Gastrocnemius medialis (tissue), 4 donors: ENCODE results near the gene LINC01488.

Source experiments
- CTCF ChIP-seq, 5 experiments: fragments of 450-650 bp in 3 of 5; fragments of 200-600 bp in 2 of 5; sonication (generic) in 2 of 5; IDR thresholded peaks in 4 of 5; conservative IDR thresholded peaks in 1 of 5; 1 replicate in 4 of 5; 2 replicates in 1 of 5; pipeline ENCODE4 v1.5.1; 2016 to 2019; ENCODE audit warnings: antibody characterized with exemption in 5 of 5, mild to moderate bottlenecking in 3 of 5, moderate library complexity in 3 of 5
- POLR2A ChIP-seq, 2 donors: fragments of 450-650 bp; IDR thresholded peaks; one replicate each; pipeline ENCODE4 v1.6.1; 2017; ENCODE audit warnings: antibody characterized with exemption in 2 of 2, mild to moderate bottlenecking in 2 of 2, moderate library complexity in 2 of 2

- no peak for TF ChIP-seq CTCF (IDR thresholded peaks at IDR 0.05 in 4 of 5, conservative IDR thresholded peaks at IDR 0.05 in 1 of 5)
- TF ChIP-seq POLR2A (IDR thresholded peaks at IDR 0.05): no peak
Measured at GRCh38 chr11:69493931-69494821, 12.7 kb downstream of the LINC01488 start.
